ENCODE results near the gene TMC5.
"Not testable (repeated sequence)": the region's sequence is repeated elsewhere in the genome, so short reads cannot be mapped to it uniquely, and the experiment has no call there.

The TMC5 gene

DNA sequence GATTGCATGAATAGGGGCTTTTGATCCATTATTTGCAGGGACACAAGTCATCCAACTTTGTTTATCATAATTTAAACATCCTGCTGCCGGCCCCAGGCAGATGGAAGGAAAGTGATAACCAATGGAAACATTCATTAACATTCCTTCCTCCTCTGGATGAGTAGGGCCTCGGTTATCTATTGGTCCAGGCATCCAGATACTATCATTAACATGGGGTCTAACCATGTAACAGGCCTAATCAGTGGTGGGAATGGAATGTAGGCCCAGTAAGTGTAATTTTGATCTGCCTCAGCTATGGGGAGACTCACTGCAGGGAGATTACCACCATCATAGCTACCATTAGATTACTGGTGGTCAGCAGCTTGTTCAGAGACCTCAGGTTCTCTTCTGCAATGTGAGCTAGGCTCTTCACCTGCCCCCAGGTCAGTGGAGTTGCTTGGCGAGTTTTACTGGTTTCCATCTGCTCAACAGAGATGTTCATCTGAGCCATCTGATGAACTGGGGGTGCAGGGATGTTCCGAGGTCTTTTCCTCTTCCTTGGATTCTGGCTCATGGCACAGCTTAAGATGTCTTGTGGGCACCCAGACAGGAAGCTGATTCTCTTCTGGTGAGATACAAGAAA is 21.9 kb upstream of the TMC5 start:
- not testable (repeated sequence) for H3K9me3 ChIP-seq (ENCODE audit: control insufficient read depth, low read length); H2BK12ac ChIP-seq (ENCODE audit: low read length in 2 of 2); H2BK15ac ChIP-seq (ENCODE audit: low read depth, poor library complexity, severe bottlenecking); H3K23ac ChIP-seq (ENCODE audit: low read length in 2 of 2); H3K4ac ChIP-seq (ENCODE audit: low read depth in 1 of 2, low read length in 2 of 2); H3K4me1 ChIP-seq (ENCODE audit: control insufficient read depth, insufficient read depth, low read depth, low read length); H3K18ac ChIP-seq (ENCODE audit: low read depth in 1 of 2, low read length in 2 of 2); H2BK5ac ChIP-seq (ENCODE audit: low read depth, low read length, poor library complexity, severe bottlenecking); H3K14ac ChIP-seq (ENCODE audit: low read length in 2 of 2); H3K27me3 ChIP-seq (ENCODE audit: control insufficient read depth in 1 of 2, insufficient read depth in 1 of 2, low read length in 2 of 2); H3K27ac ChIP-seq (ENCODE audit: low read length, poor library complexity, severe bottlenecking); H2BK120ac ChIP-seq (ENCODE audit: low read depth, low read length); H2AFZ ChIP-seq (ENCODE audit: low read depth, low read length); H3K36me3 ChIP-seq (ENCODE audit: control insufficient read depth in 1 of 2, insufficient read depth in 2 of 2, low read depth in 1 of 2, low read length in 2 of 2); H2AK5ac ChIP-seq (ENCODE audit: low read length, severe bottlenecking); H3K9ac ChIP-seq (ENCODE audit: low read length); H4K91ac ChIP-seq (ENCODE audit: low read length); H4K8ac ChIP-seq (ENCODE audit: low read length); H3K4me2 ChIP-seq (ENCODE audit: low read length, poor library complexity, severe bottlenecking); H3K79me1 ChIP-seq (replicated peaks; ENCODE audit: low read length, poor library complexity, severe bottlenecking); DNase-seq; H3K4me3 ChIP-seq (ENCODE audit: insufficient read depth in 1 of 2, low read depth in 1 of 2, low read length in 2 of 2)
- WGBS: 49% methylated on average over 3 of the region's 4 CpGs

DNA sequence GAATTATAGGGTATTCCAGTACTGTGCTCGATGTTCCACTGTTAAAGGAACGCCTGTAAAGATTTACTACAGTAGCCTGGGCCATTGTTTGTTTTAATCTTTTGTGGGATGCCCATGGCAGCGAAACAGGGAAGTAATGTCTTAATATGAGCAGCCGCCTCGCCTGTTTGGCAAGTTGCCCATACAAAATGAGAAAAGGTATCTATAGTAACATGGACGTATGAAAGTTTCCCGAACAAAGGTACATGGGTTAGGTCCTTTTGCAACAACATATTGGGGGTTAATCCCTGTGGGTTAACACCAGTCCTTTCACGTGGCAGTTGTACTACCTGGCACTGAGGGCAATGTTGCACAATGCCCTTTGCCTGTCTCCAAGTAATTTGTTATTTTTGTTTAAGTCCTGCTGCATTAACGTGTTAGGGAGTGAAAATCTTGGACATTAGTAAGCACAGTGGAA is 21.1 kb upstream of the TMC5 start:
- Histone ChIP-seq H3K4me2 (ENCODE audit: low read length, poor library complexity, severe bottlenecking) (no peak overlapping the region), H2BK15ac (ENCODE audit: low read depth, poor library complexity, severe bottlenecking) (no peak overlapping the region), H3K79me1 (replicated peaks; ENCODE audit: low read length, poor library complexity, severe bottlenecking) (no peaks in the 10 kb centered on the region), H2BK120ac (ENCODE audit: low read depth, low read length) (no peak overlapping the region), H3K36me3 (ENCODE audit: control insufficient read depth in 1 of 2, insufficient read depth in 2 of 2, low read depth in 1 of 2, low read length in 2 of 2) (no peaks in the 10 kb centered on the region), H4K91ac (ENCODE audit: low read length) (no peak overlapping the region), H2AFZ (ENCODE audit: low read depth, low read length) (no peak overlapping the region), H3K14ac (ENCODE audit: low read length in 2 of 2) (no peak overlapping the region), H2BK12ac (ENCODE audit: low read length in 2 of 2) (no peak overlapping the region), H3K9me3 (ENCODE audit: control insufficient read depth, low read length) (peaks cover 6% of the 10 kb centered on the region), H4K8ac (ENCODE audit: low read length) (no peak overlapping the region), H3K4me3 (ENCODE audit: insufficient read depth in 1 of 2, low read depth in 1 of 2, low read length in 2 of 2) (no peak overlapping the region), H2AK5ac (ENCODE audit: low read length, severe bottlenecking) (no peak overlapping the region), H3K27me3 (ENCODE audit: control insufficient read depth in 1 of 2, insufficient read depth in 1 of 2, low read length in 2 of 2) (peaks cover 0 to 6% of the 10 kb centered on the region in 2 experiments), H3K23ac (ENCODE audit: low read length in 2 of 2) (no peak overlapping the region), H3K18ac (ENCODE audit: low read depth in 1 of 2, low read length in 2 of 2) (no peak overlapping the region), H3K9ac (ENCODE audit: low read length) (no peak overlapping the region), H3K4me1 (ENCODE audit: control insufficient read depth, insufficient read depth, low read depth, low read length) (no peaks in the 10 kb centered on the region), H3K27ac (ENCODE audit: low read length, poor library complexity, severe bottlenecking) (no peak overlapping the region), H3K4ac (ENCODE audit: low read depth in 1 of 2, low read length in 2 of 2) (no peak overlapping the region), H2BK5ac (ENCODE audit: low read depth, low read length, poor library complexity, severe bottlenecking) (no peak overlapping the region)
- no peak for DNase-seq
- 86% methylated on average over 9 of the region's 9 CpGs for WGBS

DNA sequence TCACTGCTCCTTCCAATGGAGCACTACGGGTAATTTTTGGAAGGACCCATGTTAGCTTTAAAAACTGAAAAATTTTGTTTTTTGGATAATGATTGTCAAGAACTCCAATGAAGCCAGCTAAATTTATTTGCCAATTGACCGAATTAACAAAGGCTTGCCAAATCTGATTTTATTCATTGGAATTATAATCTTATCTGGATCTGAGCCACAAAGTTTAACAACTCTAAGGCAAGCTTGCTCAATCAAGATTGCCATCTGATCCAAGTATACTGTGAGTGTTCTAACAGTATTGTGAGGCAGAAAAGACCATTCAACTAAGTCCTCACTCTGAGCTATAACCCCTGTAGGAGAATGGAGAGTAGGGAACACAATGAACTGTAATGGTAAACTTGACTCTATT is 20.3 kb upstream of the TMC5 start:
- DNase-seq; H4K91ac ChIP-seq (ENCODE audit: low read length); H3K27ac ChIP-seq (ENCODE audit: low read length, poor library complexity, severe bottlenecking); H3K36me3 ChIP-seq (ENCODE audit: control insufficient read depth in 1 of 2, insufficient read depth in 2 of 2, low read depth in 1 of 2, low read length in 2 of 2); H2AK5ac ChIP-seq (ENCODE audit: low read length, severe bottlenecking); H2BK5ac ChIP-seq (ENCODE audit: low read depth, low read length, poor library complexity, severe bottlenecking); H3K4ac ChIP-seq (ENCODE audit: low read depth in 1 of 2, low read length in 2 of 2); H4K8ac ChIP-seq (ENCODE audit: low read length); H2AFZ ChIP-seq (ENCODE audit: low read depth, low read length); H3K9ac ChIP-seq (ENCODE audit: low read length); H2BK120ac ChIP-seq (ENCODE audit: low read depth, low read length); H2BK12ac ChIP-seq (ENCODE audit: low read length in 2 of 2); H3K14ac ChIP-seq (ENCODE audit: low read length in 2 of 2); H3K23ac ChIP-seq (ENCODE audit: low read length in 2 of 2); H2BK15ac ChIP-seq (ENCODE audit: low read depth, poor library complexity, severe bottlenecking); H3K4me1 ChIP-seq (ENCODE audit: control insufficient read depth, insufficient read depth, low read depth, low read length); H3K18ac ChIP-seq (ENCODE audit: low read depth in 1 of 2, low read length in 2 of 2); H3K4me3 ChIP-seq (ENCODE audit: insufficient read depth in 1 of 2, low read depth in 1 of 2, low read length in 2 of 2); H3K79me1 ChIP-seq (replicated peaks; ENCODE audit: low read length, poor library complexity, severe bottlenecking); H3K4me2 ChIP-seq (ENCODE audit: low read length, poor library complexity, severe bottlenecking); H3K27me3 ChIP-seq (ENCODE audit: control insufficient read depth in 1 of 2, insufficient read depth in 1 of 2, low read length in 2 of 2): not testable (repeated sequence)
- peaks cover 12% of the 10 kb centered on the region for H3K9me3 ChIP-seq (ENCODE audit: control insufficient read depth, low read length)
- 81% methylated on average over 2 of the region's 2 CpGs for WGBS

DNA sequence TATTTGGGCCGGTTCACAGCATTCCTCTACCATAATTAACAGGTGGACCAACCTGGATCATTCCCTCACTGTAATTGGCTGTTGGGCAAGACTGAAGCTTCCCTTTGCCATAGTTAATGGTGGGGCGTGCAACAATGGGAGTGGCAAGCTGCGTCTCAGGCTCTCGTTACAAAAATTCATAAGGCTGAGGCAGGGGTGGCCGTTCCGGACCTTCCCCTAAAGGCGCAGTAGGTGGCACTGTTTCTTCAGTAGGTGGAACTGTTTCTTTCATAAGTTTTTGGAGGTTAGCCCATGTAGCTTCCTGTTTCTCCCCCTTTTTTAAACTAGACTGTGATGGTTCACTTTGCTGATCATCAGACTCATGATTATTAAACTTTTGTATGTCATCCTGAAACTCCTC is 17.0 kb upstream of the TMC5 start:
- H3K27ac ChIP-seq (ENCODE audit: low read length, poor library complexity, severe bottlenecking): no peak overlapping the region
- no peaks in the 10 kb centered on the region for H3K4me1 ChIP-seq (ENCODE audit: control insufficient read depth, insufficient read depth, low read depth, low read length)
- H2BK5ac ChIP-seq (ENCODE audit: low read depth, low read length, poor library complexity, severe bottlenecking): no peak overlapping the region
- H3K4ac ChIP-seq (ENCODE audit: low read depth in 1 of 2, low read length in 2 of 2): no peak overlapping the region
- no peak overlapping the region for H3K4me2 ChIP-seq (ENCODE audit: low read length, poor library complexity, severe bottlenecking)
- peaks cover 0 to 18% of the 10 kb centered on the region in 2 experiments for H3K27me3 ChIP-seq (ENCODE audit: control insufficient read depth in 1 of 2, insufficient read depth in 1 of 2, low read length in 2 of 2)
- H3K14ac ChIP-seq (ENCODE audit: low read length in 2 of 2): no peak overlapping the region
- no peak overlapping the region for H4K8ac ChIP-seq (ENCODE audit: low read length)
- 62% methylated on average over 7 of the region's 7 CpGs for WGBS
- H2BK12ac ChIP-seq (ENCODE audit: low read length in 2 of 2): no peak overlapping the region
- no peak overlapping the region for H3K23ac ChIP-seq (ENCODE audit: low read length in 2 of 2)
- H3K9me3 ChIP-seq (ENCODE audit: control insufficient read depth, low read length): peaks cover 17% of the 10 kb centered on the region
- no peaks in the 10 kb centered on the region for H3K79me1 ChIP-seq (replicated peaks; ENCODE audit: low read length, poor library complexity, severe bottlenecking)
- no peak overlapping the region for H2BK120ac ChIP-seq (ENCODE audit: low read depth, low read length)
- H4K91ac ChIP-seq (ENCODE audit: low read length): no peak overlapping the region
- H3K36me3 ChIP-seq (ENCODE audit: control insufficient read depth in 1 of 2, insufficient read depth in 2 of 2, low read depth in 1 of 2, low read length in 2 of 2): no peaks in the 10 kb centered on the region
- H2AFZ ChIP-seq (ENCODE audit: low read depth, low read length): no peak overlapping the region
- no peak overlapping the region for H2AK5ac ChIP-seq (ENCODE audit: low read length, severe bottlenecking)
- H2BK15ac ChIP-seq (ENCODE audit: low read depth, poor library complexity, severe bottlenecking): no peak overlapping the region
- no peak overlapping the region for H3K18ac ChIP-seq (ENCODE audit: low read depth in 1 of 2, low read length in 2 of 2)
- no peak overlapping the region for H3K4me3 ChIP-seq (ENCODE audit: insufficient read depth in 1 of 2, low read depth in 1 of 2, low read length in 2 of 2)
- DNase-seq: no peak
- no peak overlapping the region for H3K9ac ChIP-seq (ENCODE audit: low read length)

All from mesenchymal stem cell (in vitro differentiated cells and primary cell).